NT2/D1 (cell line): ENCODE data around the gene CCT8.

Experiments used
- SUZ12 ChIP-seq: IDR thresholded peaks from 2 replicates; pipeline ENCODE4 v1.6.1; 2011; ENCODE audit not compliant: insufficient read length, insufficient read depth; ENCODE audit errors: extremely low read depth
- ZNF274 ChIP-seq: IDR thresholded peaks from 2 replicates; pipeline ENCODE4 v1.6.1; 2011; ENCODE audit warnings: mild to moderate bottlenecking, low read depth, low read length

DNA sequence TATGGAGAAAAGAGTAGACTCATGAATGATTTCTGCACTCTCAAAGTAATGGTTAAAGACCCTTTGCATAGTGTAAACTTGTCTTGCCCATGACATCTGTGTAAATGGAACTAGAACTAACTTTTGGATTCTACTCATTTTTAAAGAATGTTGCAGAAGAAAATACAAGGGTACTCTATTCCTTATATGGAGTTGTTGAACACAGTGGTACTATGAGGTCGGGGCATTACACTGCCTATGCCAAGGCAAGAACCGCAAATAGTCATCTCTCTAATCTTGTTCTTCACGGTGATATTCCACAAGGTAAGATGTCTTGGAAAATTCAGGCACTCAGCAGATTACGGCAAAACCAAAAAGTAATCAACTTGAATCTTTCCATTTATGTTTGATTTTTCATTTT is 19.8 kb downstream of the CCT8 start:
- TF ChIP-seq ZNF274, result no peak
- TF ChIP-seq SUZ12, result no peak
